WTC11 (cell line): ENCODE measurements around the gene TOR1AIP2. TPM values are rescaled to one million over a fixed set of nuclear protein-coding genes. Genes with fewer than 3 reads are reported as not detected.

Experiments
- E2F5 ChIP-seq: sonication (generic); formaldehyde crosslinking; IDR thresholded peaks from 2 replicates; pipeline ENCODE4 v1.8.1; 2022; ENCODE audit warnings: mild to moderate bottlenecking, moderate library complexity, missing genetic modification reagents
- ELF4 ChIP-seq: sonication (generic); formaldehyde crosslinking; IDR thresholded peaks from 2 replicates; pipeline ENCODE4 v1.8.1; 2022; ENCODE audit warnings: low read depth, mild to moderate bottlenecking, moderate library complexity, missing genetic modification reagents
- FOXK1 ChIP-seq: sonication (generic); formaldehyde crosslinking; IDR thresholded peaks from 2 replicates; pipeline ENCODE4 v1.8.0; 2022; ENCODE audit warnings: mild to moderate bottlenecking, moderate library complexity, missing genetic modification reagents
- GABPB1 ChIP-seq: sonication (generic); formaldehyde crosslinking; IDR thresholded peaks from 2 replicates; pipeline ENCODE4 v1.8.1; 2023; ENCODE audit warnings: mild to moderate bottlenecking, missing genetic modification reagents
- KAT7 ChIP-seq: sonication (generic); formaldehyde crosslinking; IDR thresholded peaks from 2 replicates; pipeline ENCODE4 v1.8.1; 2023; ENCODE audit warnings: missing genetic modification reagents, mild to moderate bottlenecking, borderline replicate concordance
- MAX ChIP-seq: sonication (generic); formaldehyde crosslinking; IDR thresholded peaks from 2 replicates; pipeline ENCODE4 v1.8.0; 2022; ENCODE audit warnings: mild to moderate bottlenecking, missing genetic modification reagents
- MYBL2 ChIP-seq: sonication (generic); formaldehyde crosslinking; IDR thresholded peaks from 2 replicates; pipeline ENCODE4 v1.8.1; 2023; ENCODE audit warnings: mild to moderate bottlenecking, moderate library complexity, missing genetic modification reagents
- SMAD3 ChIP-seq: sonication (generic); formaldehyde crosslinking; IDR thresholded peaks from 2 replicates; pipeline ENCODE4 v1.8.0; 2022; ENCODE audit warnings: missing genetic modification reagents, mild to moderate bottlenecking, borderline replicate concordance
- SP1 ChIP-seq: sonication (generic); formaldehyde crosslinking; conservative IDR thresholded peaks from 2 replicates; pipeline ENCODE4 v1.8.1; 2022; ENCODE audit warnings: missing genetic modification reagents
- STAT6 ChIP-seq: sonication (generic); formaldehyde crosslinking; conservative IDR thresholded peaks from 2 replicates; pipeline ENCODE4 v1.8.1; 2023; ENCODE audit warnings: mild to moderate bottlenecking, low read depth, missing genetic modification reagents, moderate library complexity
- TEAD1 ChIP-seq: sonication (generic); formaldehyde crosslinking; IDR thresholded peaks from 2 replicates; pipeline ENCODE4 v1.8.0; 2022; ENCODE audit warnings: mild to moderate bottlenecking, missing genetic modification reagents
- TP53 ChIP-seq: sonication (generic); formaldehyde crosslinking; IDR thresholded peaks from 2 replicates; pipeline ENCODE4 v1.8.1; 2023; ENCODE audit warnings: mild to moderate bottlenecking, missing genetic modification reagents
- ZNF281 ChIP-seq: sonication (generic); formaldehyde crosslinking; IDR thresholded peaks from 2 replicates; pipeline ENCODE4 v1.8.0; 2023; ENCODE audit warnings: mild to moderate bottlenecking, missing genetic modification reagents
- ZNF317 ChIP-seq: sonication (generic); formaldehyde crosslinking; IDR thresholded peaks from 2 replicates; pipeline ENCODE4 v1.8.1; 2023; ENCODE audit warnings: low read depth, mild to moderate bottlenecking, moderate library complexity, missing genetic modification reagents, borderline replicate concordance
- ZNF416 ChIP-seq: fragments of 250-450 bp; sonication (Bioruptor Pico); IDR thresholded peaks from 2 replicates; pipeline ENCODE4 v1.9.0; 2021; ENCODE audit warnings: mild to moderate bottlenecking, inconsistent platforms
- ZNF671 ChIP-seq: fragments of 250-450 bp; sonication (Bioruptor Pico); IDR thresholded peaks from 2 replicates; pipeline ENCODE4 v1.8.0; 2021; ENCODE audit warnings: mild to moderate bottlenecking
- ZSCAN18 ChIP-seq: fragments of 250-450 bp; sonication (Bioruptor Pico); IDR thresholded peaks from 2 replicates; pipeline ENCODE4 v2.1.2; 2022; ENCODE audit warnings: mild to moderate bottlenecking, moderate library complexity
- total RNA-seq: library from RNA; stranded (reverse); gene quantifications from 3 replicates; pipeline ENCODE4 v1.2.3, GENCODE V29; 2021
- TF ChIP-seq, protein P1 (sequence below): sonication (generic); formaldehyde crosslinking; IDR thresholded peaks from 2 replicates; pipeline ENCODE4 v1.8.1; 2022; ENCODE audit warnings: missing genetic modification reagents, borderline replicate concordance
- TF ChIP-seq, protein P2 (sequence below): sonication (generic); formaldehyde crosslinking; IDR thresholded peaks from 2 replicates; pipeline ENCODE4 v1.8.0; 2023; ENCODE audit warnings: missing genetic modification reagents, mild to moderate bottlenecking, borderline replicate concordance
- TF ChIP-seq, protein P3 (sequence below): sonication (generic); formaldehyde crosslinking; IDR thresholded peaks from 2 replicates; pipeline ENCODE4 v1.8.0; 2023; ENCODE audit warnings: missing genetic modification reagents

TOR1AIP2 gene
- total RNA-seq, 1 experiment from 2014 or later = 57.2 TPM

- TF ChIP-seq STAT6 (CRISPR knock-in tag) (no peak), SMAD3 (CRISPR knock-in tag) (peak; percentile 63; the same call in 1 of the 2 replicates), TP53 (CRISPR knock-in tag) (no peak), ZNF671 (no peak), MYBL2 (CRISPR knock-in tag) (peak; percentile 51; the same call in 1 of the 2 replicates), ZNF317 (CRISPR knock-in tag) (peak; percentile 42; the same call in 1 of the 2 replicates), E2F5 (CRISPR knock-in tag) (peak; percentile 91), ZNF416 (CRISPR knock-in tag) (0 out of 2 replicates have a peak, but pooled peaks have one; percentile 8), TEAD1 (CRISPR knock-in tag) (peak; percentile 84), ZSCAN18 (no peak), SP1 (CRISPR knock-in tag) (peak; percentile 90), FOXK1 (peak; percentile 79; the same call in 1 of the 2 replicates), MAX (CRISPR knock-in tag) (peak; percentile 87; the same call in 1 of the 2 replicates), ELF4 (CRISPR knock-in tag) (no peak), ZNF281 (CRISPR knock-in tag) (peak; percentile 81), KAT7 (peak; percentile 73; the same call in 1 of the 2 replicates), GABPB1 (CRISPR knock-in tag) (peak; percentile 85)
- TF ChIP-seq, protein P1, sequence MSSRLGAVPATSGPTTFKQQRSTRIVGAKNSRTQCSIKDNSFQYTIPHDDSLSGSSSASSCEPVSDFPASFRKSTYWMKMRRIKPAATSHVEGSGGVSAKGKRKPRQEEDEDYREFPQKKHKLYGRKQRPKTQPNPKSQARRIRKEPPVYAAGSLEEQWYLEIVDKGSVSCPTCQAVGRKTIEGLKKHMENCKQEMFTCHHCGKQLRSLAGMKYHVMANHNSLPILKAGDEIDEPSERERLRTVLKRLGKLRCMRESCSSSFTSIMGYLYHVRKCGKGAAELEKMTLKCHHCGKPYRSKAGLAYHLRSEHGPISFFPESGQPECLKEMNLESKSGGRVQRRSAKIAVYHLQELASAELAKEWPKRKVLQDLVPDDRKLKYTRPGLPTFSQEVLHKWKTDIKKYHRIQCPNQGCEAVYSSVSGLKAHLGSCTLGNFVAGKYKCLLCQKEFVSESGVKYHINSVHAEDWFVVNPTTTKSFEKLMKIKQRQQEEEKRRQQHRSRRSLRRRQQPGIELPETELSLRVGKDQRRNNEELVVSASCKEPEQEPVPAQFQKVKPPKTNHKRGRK = 0 out of 2 replicates have a peak, but pooled peaks have one; percentile 47
- TF ChIP-seq, protein P2, sequence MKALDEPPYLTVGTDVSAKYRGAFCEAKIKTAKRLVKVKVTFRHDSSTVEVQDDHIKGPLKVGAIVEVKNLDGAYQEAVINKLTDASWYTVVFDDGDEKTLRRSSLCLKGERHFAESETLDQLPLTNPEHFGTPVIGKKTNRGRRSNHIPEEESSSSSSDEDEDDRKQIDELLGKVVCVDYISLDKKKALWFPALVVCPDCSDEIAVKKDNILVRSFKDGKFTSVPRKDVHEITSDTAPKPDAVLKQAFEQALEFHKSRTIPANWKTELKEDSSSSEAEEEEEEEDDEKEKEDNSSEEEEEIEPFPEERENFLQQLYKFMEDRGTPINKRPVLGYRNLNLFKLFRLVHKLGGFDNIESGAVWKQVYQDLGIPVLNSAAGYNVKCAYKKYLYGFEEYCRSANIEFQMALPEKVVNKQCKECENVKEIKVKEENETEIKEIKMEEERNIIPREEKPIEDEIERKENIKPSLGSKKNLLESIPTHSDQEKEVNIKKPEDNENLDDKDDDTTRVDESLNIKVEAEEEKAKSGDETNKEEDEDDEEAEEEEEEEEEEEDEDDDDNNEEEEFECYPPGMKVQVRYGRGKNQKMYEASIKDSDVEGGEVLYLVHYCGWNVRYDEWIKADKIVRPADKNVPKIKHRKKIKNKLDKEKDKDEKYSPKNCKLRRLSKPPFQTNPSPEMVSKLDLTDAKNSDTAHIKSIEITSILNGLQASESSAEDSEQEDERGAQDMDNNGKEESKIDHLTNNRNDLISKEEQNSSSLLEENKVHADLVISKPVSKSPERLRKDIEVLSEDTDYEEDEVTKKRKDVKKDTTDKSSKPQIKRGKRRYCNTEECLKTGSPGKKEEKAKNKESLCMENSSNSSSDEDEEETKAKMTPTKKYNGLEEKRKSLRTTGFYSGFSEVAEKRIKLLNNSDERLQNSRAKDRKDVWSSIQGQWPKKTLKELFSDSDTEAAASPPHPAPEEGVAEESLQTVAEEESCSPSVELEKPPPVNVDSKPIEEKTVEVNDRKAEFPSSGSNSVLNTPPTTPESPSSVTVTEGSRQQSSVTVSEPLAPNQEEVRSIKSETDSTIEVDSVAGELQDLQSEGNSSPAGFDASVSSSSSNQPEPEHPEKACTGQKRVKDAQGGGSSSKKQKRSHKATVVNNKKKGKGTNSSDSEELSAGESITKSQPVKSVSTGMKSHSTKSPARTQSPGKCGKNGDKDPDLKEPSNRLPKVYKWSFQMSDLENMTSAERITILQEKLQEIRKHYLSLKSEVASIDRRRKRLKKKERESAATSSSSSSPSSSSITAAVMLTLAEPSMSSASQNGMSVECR (CRISPR knock-in tag) = peak; percentile 71; the same call in 1 of the 2 replicates
- TF ChIP-seq, protein P3, sequence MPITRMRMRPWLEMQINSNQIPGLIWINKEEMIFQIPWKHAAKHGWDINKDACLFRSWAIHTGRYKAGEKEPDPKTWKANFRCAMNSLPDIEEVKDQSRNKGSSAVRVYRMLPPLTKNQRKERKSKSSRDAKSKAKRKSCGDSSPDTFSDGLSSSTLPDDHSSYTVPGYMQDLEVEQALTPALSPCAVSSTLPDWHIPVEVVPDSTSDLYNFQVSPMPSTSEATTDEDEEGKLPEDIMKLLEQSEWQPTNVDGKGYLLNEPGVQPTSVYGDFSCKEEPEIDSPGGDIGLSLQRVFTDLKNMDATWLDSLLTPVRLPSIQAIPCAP = no peak
Measured at GRCh38 chr1:179882253-179883039, 4.8 kb upstream of the TOR1AIP2 start, which contains the start of gene TOR1AIP1 (continued).
